Measurements from ENCODE around the gene PPIE.

PPIE gene

GRCh38 chr1:39738622-39739366 is at the start of gene PPIE:
TSS of gene PPIE (plus strand) at chr1:39738882. CDS start at chr1:39738901, 19 bp downstream.
- TF ChIP-seq, protein P1, sequence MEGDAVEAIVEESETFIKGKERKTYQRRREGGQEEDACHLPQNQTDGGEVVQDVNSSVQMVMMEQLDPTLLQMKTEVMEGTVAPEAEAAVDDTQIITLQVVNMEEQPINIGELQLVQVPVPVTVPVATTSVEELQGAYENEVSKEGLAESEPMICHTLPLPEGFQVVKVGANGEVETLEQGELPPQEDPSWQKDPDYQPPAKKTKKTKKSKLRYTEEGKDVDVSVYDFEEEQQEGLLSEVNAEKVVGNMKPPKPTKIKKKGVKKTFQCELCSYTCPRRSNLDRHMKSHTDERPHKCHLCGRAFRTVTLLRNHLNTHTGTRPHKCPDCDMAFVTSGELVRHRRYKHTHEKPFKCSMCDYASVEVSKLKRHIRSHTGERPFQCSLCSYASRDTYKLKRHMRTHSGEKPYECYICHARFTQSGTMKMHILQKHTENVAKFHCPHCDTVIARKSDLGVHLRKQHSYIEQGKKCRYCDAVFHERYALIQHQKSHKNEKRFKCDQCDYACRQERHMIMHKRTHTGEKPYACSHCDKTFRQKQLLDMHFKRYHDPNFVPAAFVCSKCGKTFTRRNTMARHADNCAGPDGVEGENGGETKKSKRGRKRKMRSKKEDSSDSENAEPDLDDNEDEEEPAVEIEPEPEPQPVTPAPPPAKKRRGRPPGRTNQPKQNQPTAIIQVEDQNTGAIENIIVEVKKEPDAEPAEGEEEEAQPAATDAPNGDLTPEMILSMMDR (IDR thresholded peaks at IDR 0.05; ENCODE audit: low read length, missing control alignments) = no peak
- DNase-seq (ENCODE audit: low read depth) = peak; percentile 90
- peak within 1 kb of the TSS; percentile 93 for H3K4me3 ChIP-seq (replicated peaks; ENCODE audit: low read depth, low read length)

- no peak overlapping the region for H3K4me3 ChIP-seq (replicated peaks; ENCODE audit: low read depth, low read length)
- TF ChIP-seq, protein P1 (IDR thresholded peaks at IDR 0.05; ENCODE audit: low read length, missing control alignments) = no peak
- no peak for DNase-seq (ENCODE audit: low read depth)
These were observed 49.5 kb upstream of the PPIE start for GRCh38 chr1:39689214-39689613.

- DNase-seq (ENCODE audit: low read depth) = no peak
- TF ChIP-seq, protein P1 (IDR thresholded peaks at IDR 0.05; ENCODE audit: low read length, missing control alignments) = no peak
- H3K4me3 ChIP-seq (replicated peaks; ENCODE audit: low read depth, low read length) = no peak overlapping the region
These were observed 49.0 kb upstream of the PPIE start for GRCh38 chr1:39689635-39690034.

DNA sequence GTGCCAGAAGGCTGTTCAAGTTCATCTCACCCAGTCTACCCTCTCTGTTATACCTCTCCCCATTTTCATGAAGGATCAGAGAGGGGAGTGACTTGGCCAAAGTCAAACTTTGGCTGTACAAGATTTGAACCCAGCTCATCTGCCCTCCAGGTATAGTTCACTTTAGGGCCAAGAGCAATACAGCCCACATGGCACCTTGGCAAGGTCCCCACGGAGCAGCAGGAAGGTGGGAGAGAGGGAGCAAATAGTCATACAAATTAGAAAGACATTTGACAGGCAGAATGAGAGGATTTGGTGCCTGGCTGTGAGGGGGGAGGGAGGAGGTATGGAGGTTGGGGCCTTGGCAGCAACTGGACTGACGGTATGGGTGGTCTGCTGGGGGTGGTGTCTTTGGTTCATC is 48.5 kb upstream of the PPIE start:
- TF ChIP-seq, protein P1 (IDR thresholded peaks at IDR 0.05; ENCODE audit: low read length, missing control alignments) = no peak
- DNase-seq (ENCODE audit: low read depth) = no peak

DNA sequence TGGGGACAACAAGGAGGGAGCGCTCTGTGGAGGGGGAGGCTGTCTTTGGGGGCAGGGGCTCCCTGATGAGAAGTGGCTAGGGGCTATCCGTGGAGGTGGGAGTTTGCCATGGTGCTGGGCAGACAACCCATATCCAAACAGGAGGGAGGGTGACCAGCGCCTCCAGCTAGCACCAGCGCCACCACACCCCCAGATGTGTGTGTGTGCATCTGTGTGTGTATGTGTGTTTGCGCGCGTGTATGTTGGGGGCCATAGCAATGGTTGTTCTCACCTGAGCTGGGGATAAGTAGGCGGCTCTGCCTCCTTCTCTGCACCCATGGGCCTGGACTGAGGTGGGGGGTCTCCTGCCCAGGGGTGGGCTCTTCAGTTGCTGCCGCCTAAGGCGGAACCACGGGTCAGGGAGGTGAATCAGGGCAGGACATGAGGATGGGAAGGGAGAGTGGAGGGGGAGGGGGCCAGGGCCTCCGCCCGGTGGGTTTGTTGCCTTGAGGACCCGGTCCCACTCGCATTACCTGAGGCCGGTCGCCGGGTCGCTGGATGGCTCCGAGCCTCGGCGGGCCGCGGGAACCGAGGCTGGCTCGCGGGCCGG is 47.8 kb upstream of the PPIE start:
- H3K4me3 ChIP-seq (replicated peaks; ENCODE audit: low read depth, low read length) = no peak overlapping the region

More for the DNA sequence above, 48.5 kb upstream of the PPIE start:
- H3K4me3 ChIP-seq (replicated peaks; ENCODE audit: low read depth, low read length) = no peak overlapping the region

GRCh38 chr1:39691383-39692151 is 47.1 kb upstream of the PPIE start, which contains the start of gene HPCAL4:
TSS of gene HPCAL4 (minus strand) at chr1:39691433. CDS start at chr1:39684603, 6,830 bp downstream.
- TF ChIP-seq, protein P1 (IDR thresholded peaks at IDR 0.05; ENCODE audit: low read length, missing control alignments) = no peak

More for the DNA sequence above, 47.8 kb upstream of the PPIE start:
- DNase-seq (ENCODE audit: low read depth) = no peak
- TF ChIP-seq, protein P1 (IDR thresholded peaks at IDR 0.05; ENCODE audit: low read length, missing control alignments) = no peak

More at GRCh38 chr1:39691383-39692151, 47.1 kb upstream of the PPIE start, which contains the start of gene HPCAL4:
- peak; percentile 71 for DNase-seq (ENCODE audit: low read depth)
- H3K4me3 ChIP-seq (replicated peaks; ENCODE audit: low read depth, low read length) = peak within 1 kb of the TSS; percentile 28

All from fibroblast of pulmonary artery (primary cell).